GM21390 (cell line): ENCODE data around the gene PRCD.

ENCODE experiments used
- ATAC-seq: cut with Tn5 transposase; IDR thresholded peaks from one replicate; pipeline ENCODE4 v1.9.1; 2021; ENCODE audit not compliant: unreplicated experiment

PRCD gene

GRCh38 chr17:76538281-76538931, 1.4 kb upstream of the PRCD start:
- no peak for ATAC-seq

- ATAC-seq = no peak
Measured at GRCh38 chr17:76538941-76539570, 788 bp upstream of the PRCD start.

- no peak for ATAC-seq
Measured at GRCh38 chr17:76540381-76541300, 797 bp downstream of the PRCD start.

- ATAC-seq = no peak
Measured at GRCh38 chr17:76541739-76542454, 2.1 kb downstream of the PRCD start.

GRCh38 chr17:76542566-76542971, 2.7 kb downstream of the PRCD start:
- ATAC-seq = no peak

- ATAC-seq = no peak
Measured at GRCh38 chr17:76542984-76543383, 3.1 kb downstream of the PRCD start.

- ATAC-seq = no peak
Measured at GRCh38 chr17:76543482-76543825, 3.6 kb downstream of the PRCD start.

GRCh38 chr17:76543826-76544545, 4.1 kb downstream of the PRCD start:
- ATAC-seq = no peak

- no peak for ATAC-seq
Measured at GRCh38 chr17:76544546-76545365, 4.9 kb downstream of the PRCD start.

- ATAC-seq = no peak
Measured at GRCh38 chr17:76545918-76546555, 6.2 kb downstream of the PRCD start.

- ATAC-seq = no peak
Measured at GRCh38 chr17:76546556-76547182, 6.8 kb downstream of the PRCD start.

- no peak for ATAC-seq
Measured at GRCh38 chr17:76547183-76547641, 7.4 kb downstream of the PRCD start.

GRCh38 chr17:76547642-76548202, 7.9 kb downstream of the PRCD start:
- no peak for ATAC-seq

GRCh38 chr17:76548378-76549214, 8.8 kb downstream of the PRCD start:
- no peak for ATAC-seq

- ATAC-seq = no peak
Measured at GRCh38 chr17:76549215-76549518, 9.3 kb downstream of the PRCD start.

- ATAC-seq = no peak
Measured at GRCh38 chr17:76549539-76549938, 9.7 kb downstream of the PRCD start.

GRCh38 chr17:76550712-76551615, 11.1 kb downstream of the PRCD start:
- no peak for ATAC-seq
